ENCODE measurements around the gene THRAP3. TPM values are rescaled to one million over a fixed set of nuclear protein-coding genes. Genes with fewer than 3 reads are reported as not detected.

Gene THRAP3
- total and polyA plus RNA-seq, 9 of the 15 experiments (the other 6 are each of a cell fraction or from before 2014, with no cell fraction given): 66.2 to 135 (median 113) TPM

DNA sequence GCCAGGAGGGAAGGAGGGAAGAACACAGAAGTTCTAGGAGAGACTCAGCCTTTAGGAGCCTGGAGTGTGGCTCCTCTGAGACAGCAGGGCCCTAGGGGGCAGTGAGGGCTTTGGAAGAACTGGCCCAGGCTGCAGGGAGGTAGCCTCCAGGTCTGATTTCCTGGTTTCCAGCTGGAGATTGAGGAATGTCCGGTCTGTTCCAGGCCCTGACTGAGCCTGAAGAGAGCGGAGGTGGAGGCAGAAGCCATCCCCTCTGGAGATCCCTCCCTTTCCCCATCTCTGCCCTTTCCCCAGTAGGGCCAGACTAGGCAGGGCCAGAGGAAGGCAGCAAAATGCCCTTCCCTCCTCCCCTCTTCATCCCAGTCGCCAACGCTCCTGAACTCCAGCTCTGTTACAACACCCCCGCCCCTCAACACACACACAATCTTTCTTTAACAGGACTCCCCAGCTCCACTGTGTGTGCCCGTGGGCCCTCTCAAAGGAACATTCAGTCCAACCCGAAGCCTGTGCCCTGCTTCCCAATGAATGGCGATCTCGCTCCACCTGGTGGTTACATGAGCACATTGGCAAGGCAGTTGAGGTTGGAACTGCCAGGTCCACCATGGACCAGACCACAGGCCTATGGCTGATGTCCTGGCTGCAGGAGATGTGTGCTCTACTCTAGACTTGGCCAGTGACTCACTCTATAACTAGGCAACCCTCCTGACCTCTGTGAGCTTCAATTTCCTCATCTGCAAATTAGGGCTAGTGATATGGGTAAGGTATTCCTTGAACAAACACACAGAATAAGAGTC is 36.2 kb upstream of the THRAP3 start (continued):
- TF ChIP-seq GABPB1 (CRISPR knock-in tag; IDR thresholded peaks at IDR 0.05) (peak; percentile 62; the same call in 1 of the 2 replicates), ZEB2 (IDR thresholded peaks at IDR 0.05) (peak; percentile 55; the same call in 1 of the 2 replicates), FOXJ2 (tag; IDR thresholded peaks at IDR 0.05) (no peak), ZBTB7A (IDR thresholded peaks at IDR 0.05; ENCODE audit: borderline replicate concordance, control insufficient read depth, low read depth, low read length) (peak; percentile 31; the same call in 1 of the 2 replicates), HLTF (IDR thresholded peaks at IDR 0.05) (0 out of 2 replicates have a peak, but pooled peaks have one; percentile 33), RCOR1 (IDR thresholded peaks at IDR 0.05; ENCODE audit: borderline replicate concordance in 1 of 2, low read depth in 2 of 2, low read length in 2 of 2) (peak in 1 of 2 experiments; percentile 73; a peak in 2 of 4 replicates), TAF15 (IDR thresholded peaks at IDR 0.05; ENCODE audit: low read depth, low read length) (no peak), MEF2D (tag; conservative IDR thresholded peaks at IDR 0.05; ENCODE audit: low read depth) (0 out of 2 replicates have a peak, but pooled peaks have one; percentile 42), NFE2 (IDR thresholded peaks at IDR 0.05; ENCODE audit: low read depth) (no peak), ATF1 (CRISPR knock-in tag; IDR thresholded peaks at IDR 0.05) (no peak), ATF1 (tag; IDR thresholded peaks at IDR 0.05) (no peak), CBX3 (IDR thresholded peaks at IDR 0.05; ENCODE audit: borderline replicate concordance in 1 of 2, low read length in 2 of 2) (peak in 1 of 2 experiments; percentile 73; a peak in 1 of 3 replicates), COPS2 (conservative IDR thresholded peaks at IDR 0.05) (no peak), ZNF263 (CRISPR knock-in tag; IDR thresholded peaks at IDR 0.05; ENCODE audit: borderline replicate concordance) (peak; percentile 24; the same call in 1 of the 2 replicates), ZNF253 (CRISPR knock-in tag; conservative IDR thresholded peaks at IDR 0.05) (no peak)
- TF ChIP-seq, protein P1, sequence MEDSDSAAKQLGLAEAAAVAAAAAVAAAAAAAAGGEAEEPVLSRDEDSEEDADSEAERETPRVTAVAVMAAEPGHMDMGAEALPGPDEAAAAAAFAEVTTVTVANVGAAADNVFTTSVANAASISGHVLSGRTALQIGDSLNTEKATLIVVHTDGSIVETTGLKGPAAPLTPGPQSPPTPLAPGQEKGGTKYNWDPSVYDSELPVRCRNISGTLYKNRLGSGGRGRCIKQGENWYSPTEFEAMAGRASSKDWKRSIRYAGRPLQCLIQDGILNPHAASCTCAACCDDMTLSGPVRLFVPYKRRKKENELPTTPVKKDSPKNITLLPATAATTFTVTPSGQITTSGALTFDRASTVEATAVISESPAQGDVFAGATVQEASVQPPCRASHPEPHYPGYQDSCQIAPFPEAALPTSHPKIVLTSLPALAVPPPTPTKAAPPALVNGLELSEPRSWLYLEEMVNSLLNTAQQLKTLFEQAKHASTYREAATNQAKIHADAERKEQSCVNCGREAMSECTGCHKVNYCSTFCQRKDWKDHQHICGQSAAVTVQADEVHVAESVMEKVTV (CRISPR knock-in tag; IDR thresholded peaks at IDR 0.05): peak; percentile 96
- TF ChIP-seq, protein P2, sequence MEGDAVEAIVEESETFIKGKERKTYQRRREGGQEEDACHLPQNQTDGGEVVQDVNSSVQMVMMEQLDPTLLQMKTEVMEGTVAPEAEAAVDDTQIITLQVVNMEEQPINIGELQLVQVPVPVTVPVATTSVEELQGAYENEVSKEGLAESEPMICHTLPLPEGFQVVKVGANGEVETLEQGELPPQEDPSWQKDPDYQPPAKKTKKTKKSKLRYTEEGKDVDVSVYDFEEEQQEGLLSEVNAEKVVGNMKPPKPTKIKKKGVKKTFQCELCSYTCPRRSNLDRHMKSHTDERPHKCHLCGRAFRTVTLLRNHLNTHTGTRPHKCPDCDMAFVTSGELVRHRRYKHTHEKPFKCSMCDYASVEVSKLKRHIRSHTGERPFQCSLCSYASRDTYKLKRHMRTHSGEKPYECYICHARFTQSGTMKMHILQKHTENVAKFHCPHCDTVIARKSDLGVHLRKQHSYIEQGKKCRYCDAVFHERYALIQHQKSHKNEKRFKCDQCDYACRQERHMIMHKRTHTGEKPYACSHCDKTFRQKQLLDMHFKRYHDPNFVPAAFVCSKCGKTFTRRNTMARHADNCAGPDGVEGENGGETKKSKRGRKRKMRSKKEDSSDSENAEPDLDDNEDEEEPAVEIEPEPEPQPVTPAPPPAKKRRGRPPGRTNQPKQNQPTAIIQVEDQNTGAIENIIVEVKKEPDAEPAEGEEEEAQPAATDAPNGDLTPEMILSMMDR (IDR thresholded peaks at IDR 0.05 in 2 of 3, conservative IDR thresholded peaks at IDR 0.05 in 1 of 3; ENCODE audit: insufficient read depth in 2 of 3, low read depth in 1 of 3, low read length in 3 of 3): peak; percentile 95 to 97 (median 97)
- TF ChIP-seq, protein P3, sequence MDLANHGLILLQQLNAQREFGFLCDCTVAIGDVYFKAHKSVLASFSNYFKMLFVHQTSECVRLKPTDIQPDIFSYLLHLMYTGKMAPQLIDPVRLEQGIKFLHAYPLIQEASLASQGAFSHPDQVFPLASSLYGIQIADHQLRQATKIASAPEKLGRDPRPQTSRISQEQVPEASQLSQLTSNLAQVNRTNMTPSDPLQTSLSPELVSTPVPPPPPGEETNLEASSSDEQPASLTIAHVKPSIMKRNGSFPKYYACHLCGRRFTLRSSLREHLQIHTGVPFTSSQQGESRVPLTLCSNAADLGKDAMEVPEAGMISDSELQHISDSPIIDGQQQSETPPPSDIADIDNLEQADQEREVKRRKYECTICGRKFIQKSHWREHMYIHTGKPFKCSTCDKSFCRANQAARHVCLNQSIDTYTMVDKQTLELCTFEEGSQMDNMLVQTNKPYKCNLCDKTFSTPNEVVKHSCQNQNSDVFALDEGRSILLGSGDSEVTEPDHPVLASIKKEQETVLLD (IDR thresholded peaks at IDR 0.05): peak; percentile 72; the same call in 1 of the 2 replicates
- TF ChIP-seq, protein P4, sequence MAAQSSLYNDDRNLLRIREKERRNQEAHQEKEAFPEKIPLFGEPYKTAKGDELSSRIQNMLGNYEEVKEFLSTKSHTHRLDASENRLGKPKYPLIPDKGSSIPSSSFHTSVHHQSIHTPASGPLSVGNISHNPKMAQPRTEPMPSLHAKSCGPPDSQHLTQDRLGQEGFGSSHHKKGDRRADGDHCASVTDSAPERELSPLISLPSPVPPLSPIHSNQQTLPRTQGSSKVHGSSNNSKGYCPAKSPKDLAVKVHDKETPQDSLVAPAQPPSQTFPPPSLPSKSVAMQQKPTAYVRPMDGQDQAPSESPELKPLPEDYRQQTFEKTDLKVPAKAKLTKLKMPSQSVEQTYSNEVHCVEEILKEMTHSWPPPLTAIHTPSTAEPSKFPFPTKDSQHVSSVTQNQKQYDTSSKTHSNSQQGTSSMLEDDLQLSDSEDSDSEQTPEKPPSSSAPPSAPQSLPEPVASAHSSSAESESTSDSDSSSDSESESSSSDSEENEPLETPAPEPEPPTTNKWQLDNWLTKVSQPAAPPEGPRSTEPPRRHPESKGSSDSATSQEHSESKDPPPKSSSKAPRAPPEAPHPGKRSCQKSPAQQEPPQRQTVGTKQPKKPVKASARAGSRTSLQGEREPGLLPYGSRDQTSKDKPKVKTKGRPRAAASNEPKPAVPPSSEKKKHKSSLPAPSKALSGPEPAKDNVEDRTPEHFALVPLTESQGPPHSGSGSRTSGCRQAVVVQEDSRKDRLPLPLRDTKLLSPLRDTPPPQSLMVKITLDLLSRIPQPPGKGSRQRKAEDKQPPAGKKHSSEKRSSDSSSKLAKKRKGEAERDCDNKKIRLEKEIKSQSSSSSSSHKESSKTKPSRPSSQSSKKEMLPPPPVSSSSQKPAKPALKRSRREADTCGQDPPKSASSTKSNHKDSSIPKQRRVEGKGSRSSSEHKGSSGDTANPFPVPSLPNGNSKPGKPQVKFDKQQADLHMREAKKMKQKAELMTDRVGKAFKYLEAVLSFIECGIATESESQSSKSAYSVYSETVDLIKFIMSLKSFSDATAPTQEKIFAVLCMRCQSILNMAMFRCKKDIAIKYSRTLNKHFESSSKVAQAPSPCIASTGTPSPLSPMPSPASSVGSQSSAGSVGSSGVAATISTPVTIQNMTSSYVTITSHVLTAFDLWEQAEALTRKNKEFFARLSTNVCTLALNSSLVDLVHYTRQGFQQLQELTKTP (IDR thresholded peaks at IDR 0.05; ENCODE audit: low read depth in 1 of 2, partially characterized antibody in 2 of 2): peak in 1 of 2 experiments; percentile 36

Measured in K562 (cell line).